A172 (cell line): Measurements from ENCODE around the gene CAVIN1. TPM values are rescaled to one million over a fixed set of nuclear protein-coding genes. Genes with fewer than 3 reads are reported as not detected.
"Not testable (repeated sequence)": the region's sequence is repeated elsewhere in the genome, so short reads cannot be mapped to it uniquely, and the experiment has no call there.

ENCODE experiments used
- DNase-seq: peaks from one replicate; pipeline ENCODE4 v3.0.0-alpha.2; 2015; ENCODE audit warnings: low spot score
- total RNA-seq: library from RNA; depleted of rRNA; stranded (reverse); fragments of >200 nt; shearing (Covaris generic); gene quantifications from 2 replicates; pipeline ENCODE4 v1.2.3, GENCODE V29; 2014; rRNA removed

Gene CAVIN1
- 569 and 659 TPM in 2 replicates for total RNA-seq

- DNase-seq: peak; percentile 97
Measured at GRCh38 chr17:42422958-42423712, at the start of gene CAVIN1. TSS of gene CAVIN1 (minus strand) at chr17:42423256. CDS start at chr17:42423097, 159 bp downstream.

GRCh38 chr17:42467889-42468288 lies 44.8 kb upstream of the CAVIN1 start:
- DNase-seq: no peak

GRCh38 chr17:42463976-42464400 lies 40.9 kb upstream of the CAVIN1 start:
- no peak for DNase-seq

- peak; percentile 19 for DNase-seq
Measured at GRCh38 chr17:42460371-42460770, 37.3 kb upstream of the CAVIN1 start.

- peak; percentile 75 for DNase-seq
Measured at GRCh38 chr17:42459801-42460281, 36.8 kb upstream of the CAVIN1 start.

- DNase-seq: peak; percentile 74
Measured at GRCh38 chr17:42459256-42459800, 36.3 kb upstream of the CAVIN1 start.

GRCh38 chr17:42458497-42459255 lies 35.6 kb upstream of the CAVIN1 start, which contains the start of gene ATP6V0A1:
TSS of gene ATP6V0A1 (plus strand) at chr17:42458878. CDS start at chr17:42460895, 2,017 bp downstream.
- DNase-seq: peak; percentile 80

GRCh38 chr17:42457107-42457792 lies 34.2 kb upstream of the CAVIN1 start:
- DNase-seq: no peak

GRCh38 chr17:42456223-42457106 lies 33.4 kb upstream of the CAVIN1 start:
- DNase-seq: peak; percentile 75

GRCh38 chr17:42454987-42455386 lies 31.9 kb upstream of the CAVIN1 start:
- DNase-seq: not testable (repeated sequence)

GRCh38 chr17:42453439-42453838 lies 30.4 kb upstream of the CAVIN1 start:
- DNase-seq: no peak

- DNase-seq: not testable (repeated sequence)
Measured at GRCh38 chr17:42451270-42451669, 28.2 kb upstream of the CAVIN1 start.

- not testable (repeated sequence) for DNase-seq
Measured at GRCh38 chr17:42449838-42450237, 26.8 kb upstream of the CAVIN1 start.

- not testable (repeated sequence) for DNase-seq
Measured at GRCh38 chr17:42449176-42449575, 26.1 kb upstream of the CAVIN1 start.

- no peak for DNase-seq
Measured at GRCh38 chr17:42442196-42442565, 19.1 kb upstream of the CAVIN1 start.

GRCh38 chr17:42441371-42442195 lies 18.5 kb upstream of the CAVIN1 start:
- no peak for DNase-seq

GRCh38 chr17:42438600-42439567 lies 15.8 kb upstream of the CAVIN1 start:
- DNase-seq: peak; percentile 32

- DNase-seq: peak; percentile 61
Measured at GRCh38 chr17:42436391-42436790, 13.3 kb upstream of the CAVIN1 start.

GRCh38 chr17:42431758-42432161 lies 8.7 kb upstream of the CAVIN1 start:
- DNase-seq: no peak
